Lung (tissue), 12 donors: ENCODE results near the gene SPNS2. TPM values are rescaled to one million over a fixed set of nuclear protein-coding genes. Genes with fewer than 3 reads are reported as not detected.

Experiments
- ATAC-seq: fragments of 200-7000 bp; cut with Tn5 transposase; one replicate; pipeline ENCODE4 v1.9.1; 2020; ENCODE audit warnings: moderate number of reproducible peaks; ENCODE audit not compliant: insufficient read depth, low FRiP score
- DNase-seq, 3 donors: peaks; one replicate each; pipeline ENCODE4 v3.0.0-alpha.2; 2013 to 2017
- H3K27ac ChIP-seq, 2 donors: one replicate each; pipeline ENCODE4 v1.5.1; 2013; ENCODE audit warnings: mild to moderate bottlenecking in 2 of 2, moderate library complexity in 2 of 2, control low read depth in 1 of 2, inconsistent platforms in 1 of 2, low read depth in 1 of 2, low read length in 1 of 2
- H3K27me3 ChIP-seq, 3 donors: one replicate each; pipeline ENCODE4 v1.5.1; 2013; ENCODE audit warnings: low read length in 2 of 3; ENCODE audit not compliant: control insufficient read depth in 3 of 3, insufficient read depth in 3 of 3
- H3K36me3 ChIP-seq, 4 donors: one replicate each; pipeline ENCODE4 v1.5.1; 2013; ENCODE audit warnings: low read length in 4 of 4, mild to moderate bottlenecking in 1 of 4, moderate library complexity in 1 of 4; ENCODE audit not compliant: control insufficient read depth in 4 of 4, insufficient read depth in 4 of 4
- H3K4me1 ChIP-seq, 5 donors: one replicate each; pipeline ENCODE4 v1.5.1; 2013; ENCODE audit warnings: low read length in 5 of 5, mild to moderate bottlenecking in 2 of 5, moderate library complexity in 1 of 5; ENCODE audit not compliant: control insufficient read depth in 5 of 5, insufficient read depth in 5 of 5
- H3K4me3 ChIP-seq: one replicate; pipeline ENCODE4 v1.5.1; 2013; ENCODE audit warnings: mild to moderate bottlenecking, control low read depth, moderate library complexity
- H3K9ac ChIP-seq, 2 donors: one replicate each; pipeline ENCODE4 v1.5.1; 2013; ENCODE audit warnings: low read length in 2 of 2, control low read depth in 1 of 2; ENCODE audit not compliant: insufficient read depth in 1 of 2
- H3K9me3 ChIP-seq, 4 donors: one replicate each; pipeline ENCODE4 v1.5.1; 2013; ENCODE audit warnings: low read length in 3 of 4, mild to moderate bottlenecking in 1 of 4, moderate library complexity in 1 of 4; ENCODE audit not compliant: control insufficient read depth in 4 of 4, insufficient read depth in 3 of 4
- WGBS, 2 donors: extraction: QIAGEN DNeasy Blood & Tissue Kit; methylation state at CpG; one replicate each; pipeline ENCODE4 v1.1.7; 2013; 5-methylcytosine and 5-hydroxymethylcytosine counted together
- polyA plus RNA-seq, 2 donors: library from polyadenylated mRNA; stranded (reverse); fragments of 200-250 nt; gene quantifications; one replicate each; pipeline ENCODE4 v1.2.1, GENCODE V29; 2013
- total RNA-seq, 2 donors: library from RNA; depleted of rRNA in 1 of 2; stranded (reverse); fragments of >200 nt in 1 of 2; gene quantifications; one replicate each; pipeline ENCODE4 v1.2.1, GENCODE V29; 2014 to 2021
- TF ChIP-seq, protein P1 (sequence below): IDR thresholded peaks from 2 replicates; pipeline ENCODE4 v1.5.1; 2012; ENCODE audit warnings: mild to moderate bottlenecking; ENCODE audit errors: control extremely low read depth, extremely low read depth
- donor health status: control.
- donor health status: control.
- donor health status: Bipolar disorder and iron deficiency.
- donor health status: healthy.
- donor health status: DM: yes; HTN: yes; CAD: no.

SPNS2 gene
- total and polyA plus RNA-seq, 4 donors = 26.8 to 60.1 (median 42.5) TPM

DNA sequence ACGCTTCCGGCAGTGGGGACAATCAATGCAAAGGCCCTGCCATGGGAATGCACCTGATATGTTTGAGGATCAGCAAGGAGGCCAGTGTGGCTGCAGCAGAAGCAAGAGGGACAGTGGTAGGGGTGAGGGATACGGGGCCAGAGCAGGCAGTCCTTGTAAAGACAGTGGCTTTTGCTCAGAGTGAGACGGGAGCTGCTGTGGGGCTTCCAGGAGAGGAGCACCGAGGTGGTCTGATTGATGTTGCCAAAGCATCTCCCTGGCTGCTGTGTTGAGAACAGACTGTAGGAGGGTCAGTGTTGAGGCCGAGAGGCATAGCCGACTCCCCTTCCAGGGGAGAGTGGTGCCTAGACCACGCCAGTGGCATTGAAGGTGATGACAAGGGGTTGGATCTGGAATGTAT, 11.4 kb upstream of the SPNS2 start:
- no peak for DNase-seq
- WGBS, 2 donors = 95 to 96% methylated on average over 8 of the region's 8 CpGs
- Histone ChIP-seq H3K27ac (no peak overlapping the region), H3K4me1 (peaks cover 0 to 12% (median 0%) of the 10 kb centered on the region in 5 donors), H3K36me3 (no peaks in the 10 kb centered on the region), H3K27me3 (no peaks in the 10 kb centered on the region), H3K9ac (no peak overlapping the region), H3K4me3 (no peak overlapping the region), H3K9me3 (no peaks in the 10 kb centered on the region)
- ATAC-seq = no peak
- TF ChIP-seq, protein P1, sequence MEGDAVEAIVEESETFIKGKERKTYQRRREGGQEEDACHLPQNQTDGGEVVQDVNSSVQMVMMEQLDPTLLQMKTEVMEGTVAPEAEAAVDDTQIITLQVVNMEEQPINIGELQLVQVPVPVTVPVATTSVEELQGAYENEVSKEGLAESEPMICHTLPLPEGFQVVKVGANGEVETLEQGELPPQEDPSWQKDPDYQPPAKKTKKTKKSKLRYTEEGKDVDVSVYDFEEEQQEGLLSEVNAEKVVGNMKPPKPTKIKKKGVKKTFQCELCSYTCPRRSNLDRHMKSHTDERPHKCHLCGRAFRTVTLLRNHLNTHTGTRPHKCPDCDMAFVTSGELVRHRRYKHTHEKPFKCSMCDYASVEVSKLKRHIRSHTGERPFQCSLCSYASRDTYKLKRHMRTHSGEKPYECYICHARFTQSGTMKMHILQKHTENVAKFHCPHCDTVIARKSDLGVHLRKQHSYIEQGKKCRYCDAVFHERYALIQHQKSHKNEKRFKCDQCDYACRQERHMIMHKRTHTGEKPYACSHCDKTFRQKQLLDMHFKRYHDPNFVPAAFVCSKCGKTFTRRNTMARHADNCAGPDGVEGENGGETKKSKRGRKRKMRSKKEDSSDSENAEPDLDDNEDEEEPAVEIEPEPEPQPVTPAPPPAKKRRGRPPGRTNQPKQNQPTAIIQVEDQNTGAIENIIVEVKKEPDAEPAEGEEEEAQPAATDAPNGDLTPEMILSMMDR = no peak

DNA sequence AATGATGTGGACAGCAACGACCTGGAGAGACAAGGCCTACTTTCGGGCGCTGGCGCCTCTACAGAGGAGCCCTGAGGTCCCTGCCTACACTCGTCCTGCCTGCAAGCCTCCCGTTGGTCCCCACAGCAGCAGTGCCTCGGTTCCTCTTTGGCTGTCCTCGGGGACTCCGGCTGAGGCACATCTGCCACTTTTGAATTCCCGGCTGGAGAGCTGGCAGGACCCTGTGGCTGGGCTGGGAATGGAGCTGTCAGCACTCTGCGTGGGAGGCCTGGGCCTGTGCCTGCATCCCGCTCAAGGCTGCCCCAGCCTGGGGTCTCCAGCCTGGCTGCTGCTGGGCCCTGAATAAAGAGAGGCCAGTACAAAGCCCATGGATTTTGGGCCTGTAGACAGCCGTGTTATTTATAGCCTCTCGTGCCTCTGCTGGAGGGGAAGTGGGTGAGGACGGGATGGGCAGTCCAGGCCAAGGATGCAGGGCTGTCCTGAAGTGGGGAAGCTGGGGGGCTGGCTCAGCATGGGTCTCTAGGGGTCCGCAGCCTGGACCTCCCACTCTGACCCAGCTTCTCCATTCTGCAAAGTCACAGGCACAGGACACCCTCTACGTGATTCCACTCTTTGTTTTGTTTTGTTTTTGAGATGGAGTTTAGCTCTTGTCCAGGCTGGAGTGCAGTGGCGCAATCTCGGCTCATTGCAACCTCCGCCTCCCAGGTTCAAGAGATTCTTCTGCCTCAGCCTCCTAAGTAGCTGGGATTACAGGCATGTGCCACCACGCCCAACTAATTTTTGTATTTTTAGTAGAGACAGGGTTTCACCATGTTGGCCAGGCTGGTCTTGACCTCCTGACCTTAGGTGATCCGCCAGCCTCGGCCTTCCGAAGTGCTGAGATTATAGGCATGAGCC, 10.6 kb upstream of the SPNS2 start:
- TF ChIP-seq, protein P1 = no peak
- ATAC-seq = no peak
- Histone ChIP-seq H3K9me3 (no peaks in the 10 kb centered on the region), H3K4me1 (peaks cover 0 to 10% (median 0%) of the 10 kb centered on the region in 5 donors), H3K27me3 (no peaks in the 10 kb centered on the region), H3K36me3 (no peaks in the 10 kb centered on the region), H3K27ac (peak overlapping the region in 1 of 2 donors; percentile 85), H3K4me3 (no peak overlapping the region), H3K9ac (no peak overlapping the region)
- no peak for DNase-seq
- 69 to 71% methylated on average over 23 to 24 of the region's 24 CpGs for WGBS, 2 donors

DNA sequence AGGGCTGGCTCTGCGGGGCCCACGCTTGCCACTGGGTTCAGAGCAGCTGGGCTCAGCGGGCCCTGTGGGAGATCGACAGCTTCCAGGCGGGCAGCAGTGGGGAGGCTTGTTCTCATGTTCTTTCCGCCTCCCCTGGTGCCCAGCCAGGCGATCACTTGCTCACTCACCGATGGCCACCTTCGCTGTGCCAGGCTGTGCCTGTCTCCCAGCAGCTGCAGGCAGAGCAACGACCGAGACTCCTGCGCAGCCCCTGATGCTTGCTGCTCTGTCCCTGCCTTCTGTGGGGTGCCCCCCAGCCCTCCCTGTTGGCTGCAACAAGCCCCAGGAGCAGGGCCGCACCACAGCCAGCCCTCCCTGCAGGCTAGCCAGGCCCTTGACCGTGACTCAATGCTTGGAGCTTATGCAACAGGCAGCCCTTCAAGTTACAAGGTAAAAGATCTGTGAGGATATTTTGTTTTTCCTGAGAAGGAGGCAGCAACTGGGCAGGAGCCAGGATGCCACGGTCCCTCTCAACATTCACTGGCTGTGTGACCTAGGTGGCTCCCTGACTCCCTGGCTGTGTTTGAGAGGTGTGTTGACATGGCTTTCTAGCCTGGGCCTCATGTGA, 9.6 kb upstream of the SPNS2 start:
- TF ChIP-seq, protein P1 = no peak
- WGBS, 2 donors = 66 to 84% methylated on average over 15 of the region's 15 CpGs
- no peaks in the 10 kb centered on the region for H3K9me3 ChIP-seq
- no peaks in the 10 kb centered on the region for H3K27me3 ChIP-seq
- no peaks in the 10 kb centered on the region for H3K36me3 ChIP-seq
- no peak overlapping the region for H3K9ac ChIP-seq
- peaks cover 0 to 10% (median 0%) of the 10 kb centered on the region in 5 donors for H3K4me1 ChIP-seq
- no peak for ATAC-seq
- H3K4me3 ChIP-seq = no peak overlapping the region
- DNase-seq = no peak
- H3K27ac ChIP-seq = peak overlapping the region in 1 of 2 donors; percentile 85
